Heart left ventricle (tissue), 16 donors: ENCODE data around the gene FAT1. TPM values are rescaled to one million over a fixed set of nuclear protein-coding genes. Genes with fewer than 3 reads are reported as not detected.
"Not testable (repeated sequence)": the region's sequence is repeated elsewhere in the genome, so short reads cannot be mapped to it uniquely, and the experiment has no call there.

Source experiments
- ATAC-seq, 4 donors: fragments of 200-7000 bp; cut with Tn5 transposase; one replicate each; pipeline ENCODE4 v1.9.1; 2020 to 2022; ENCODE audit warnings: moderate library complexity in 4 of 4, mild to moderate bottlenecking in 3 of 4, moderate number of reproducible peaks in 1 of 4
- DNase-seq, 5 donors: peaks; one replicate each; pipeline ENCODE4 v3.0.0-alpha.2; 2020
- H3K27ac ChIP-seq, 12 donors: fragments of 200-600 bp; sonication (generic) in 4 of 12; one replicate each; pipeline versions ENCODE4 v1.5.0 to v1.8.0; 2016 to 2022; ENCODE audit warnings: mild to moderate bottlenecking in 2 of 12
- H3K27me3 ChIP-seq, 9 donors: fragments of 200-600 bp; sonication (generic) in 2 of 9; one replicate each; pipeline versions ENCODE4 v1.5.1 to v1.8.0; 2016 to 2022; ENCODE audit warnings: mild to moderate bottlenecking in 3 of 9
- H3K36me3 ChIP-seq, 9 donors: fragments of 200-600 bp; sonication (generic) in 2 of 9; one replicate each; pipeline versions ENCODE4 v1.5.0 to v1.8.0; 2018 to 2022; ENCODE audit warnings: mild to moderate bottlenecking in 2 of 9
- H3K4me1 ChIP-seq, 12 donors: fragments of 200-600 bp; sonication (generic) in 4 of 12; one replicate each; pipeline versions ENCODE4 v1.5.0 to v1.8.0; 2016 to 2022; ENCODE audit warnings: mild to moderate bottlenecking in 3 of 12
- H3K4me3 ChIP-seq, 12 donors: fragments of 200-600 bp; sonication (generic) in 4 of 12; one replicate each; pipeline versions ENCODE4 v1.5.0 to v1.8.0; 2017 to 2022; ENCODE audit warnings: mild to moderate bottlenecking in 9 of 12, moderate library complexity in 4 of 12
- H3K9me3 ChIP-seq, 12 donors: fragments of 200-600 bp; sonication (generic) in 4 of 12; one replicate each; pipeline versions ENCODE4 v1.5.0 to v1.8.0; 2016 to 2022; ENCODE audit warnings: mild to moderate bottlenecking in 1 of 12
- POLR2A ChIP-seq, 2 donors: fragments of 450-650 bp; IDR thresholded peaks; one replicate each; pipeline ENCODE4 v1.6.1; 2017; ENCODE audit warnings: antibody characterized with exemption in 2 of 2, mild to moderate bottlenecking in 2 of 2, moderate library complexity in 2 of 2
- WGBS, 4 donors: extraction: QIAGEN DNeasy Blood & Tissue Kit in 2 of 4; methylation state at CpG; one replicate each; pipeline versions ENCODE4 v1.1.5 to v1.1.7; 2013 to 2018; 5-methylcytosine and 5-hydroxymethylcytosine counted together
- intact Hi-C, 10 donors: fragments of 100-400 bp; cut with DNase I; formaldehyde crosslinking; loops; one replicate each; pipeline versions ENCODE4 v1.11.1 to v1.14.2; 2022
- polyA plus RNA-seq, 2 donors: library from polyadenylated mRNA; stranded (reverse); fragments of 200-250 nt; gene quantifications; one replicate each; pipeline ENCODE4 v1.2.3, GENCODE V29; 2013
- total RNA-seq, 9 donors: library from RNA; depleted of rRNA in 2 of 9; stranded (reverse); fragments of >200 nt in 2 of 9; fragmentation: NEBNext Ultra II Directional in 3 of 9; extraction: Animal tissue kit (Norgen Biotek cat#: 25700) in 3 of 9; gene quantifications; one replicate each; pipeline versions ENCODE4 v1.1.0 to v1.2.4, GENCODE V29; 2016 to 2023
- TF ChIP-seq, protein P1 (sequence below), 12 donors: fragments of 200-600 bp; sonication (generic) in 4 of 12; IDR thresholded peaks; one replicate each; pipeline versions ENCODE4 v1.5.0 to v1.8.0; 2018 to 2022; ENCODE audit warnings: antibody characterized with exemption in 12 of 12, mild to moderate bottlenecking in 5 of 12
- donor health status: ischemic (EF 13 %, LVEDD 7.1; RV severe dilation, severe dysfunction).
- donor health status: healthy with polysubstance abuse.
- donor health status: DM: no; HTN: yes; CAD: no.
- donor health status: DM: no; HTN: no; CAD: no.
- donor health status: ischemic (EF 25% LVEDD 6.9; RV normal size, moderate dysfunction).
- donor health status: ischemic (EF 25% LVEDD 5.7; RV mildly dilated, moderate dysfunction).
- donor health status: healthy.
- donor health status: DM: yes; HTN: yes; CAD: no.
- donor health status: ischemic (EF 35%, LVEDD 5.7; RV mildly dilated, moderate dysfunction).
- donor health status: nonischemic (EF 11% LVEDD 7.7; RV severe dilation, severe dysfunction).
- donor health status: DM: yes; HTN: yes; CAD: no.
- donor health status: PGD.
- donor health status: ischemic (EF 29% LVEDD 5.4; RV normal size, mild dysfunction).
- donor health status: nonischemic (EF 23%, LVEDD 6.1; RV moderate dilation, normal function).

Gene FAT1
- total and polyA plus RNA-seq, 11 donors: 15.2 to 151 (median 65.9) TPM

DNA sequence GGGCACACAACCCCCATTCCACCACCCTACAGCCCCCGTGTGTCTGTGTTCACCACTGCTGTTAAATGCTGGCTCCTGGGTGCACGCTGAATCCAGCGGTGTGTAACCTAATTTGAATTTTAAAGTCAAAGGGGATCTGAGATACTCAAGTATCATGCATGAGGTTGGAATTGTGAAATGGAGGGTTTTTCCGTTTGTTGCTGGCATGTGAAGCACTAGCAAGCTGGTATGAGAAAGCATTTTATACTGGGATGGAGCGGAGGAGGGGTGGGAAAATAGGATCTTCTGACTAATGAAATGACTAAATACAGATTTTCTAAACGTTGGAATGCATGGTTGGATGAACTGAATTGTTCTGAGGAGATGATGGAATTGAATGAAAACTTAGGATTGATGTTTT is 36.9 kb upstream of the FAT1 start:
- no peaks in the 10 kb centered on the region for H3K4me1 ChIP-seq
- H3K9me3 ChIP-seq: peaks cover 0 to 7% (median 0%) of the 10 kb centered on the region in 12 donors
- H3K27ac ChIP-seq: no peak overlapping the region
- H3K27me3 ChIP-seq: no peaks in the 10 kb centered on the region
- H3K36me3 ChIP-seq: no peaks in the 10 kb centered on the region
- intact Hi-C loops: no loop called here
- 76 to 81% (median 79%) methylated on average over 6 of the region's 6 CpGs for WGBS, 4 donors
- DNase-seq: no peak
- no peak for ATAC-seq
- no peak for TF ChIP-seq POLR2A (IDR thresholded peaks at IDR 0.05)
- H3K4me3 ChIP-seq: no peak overlapping the region

DNA sequence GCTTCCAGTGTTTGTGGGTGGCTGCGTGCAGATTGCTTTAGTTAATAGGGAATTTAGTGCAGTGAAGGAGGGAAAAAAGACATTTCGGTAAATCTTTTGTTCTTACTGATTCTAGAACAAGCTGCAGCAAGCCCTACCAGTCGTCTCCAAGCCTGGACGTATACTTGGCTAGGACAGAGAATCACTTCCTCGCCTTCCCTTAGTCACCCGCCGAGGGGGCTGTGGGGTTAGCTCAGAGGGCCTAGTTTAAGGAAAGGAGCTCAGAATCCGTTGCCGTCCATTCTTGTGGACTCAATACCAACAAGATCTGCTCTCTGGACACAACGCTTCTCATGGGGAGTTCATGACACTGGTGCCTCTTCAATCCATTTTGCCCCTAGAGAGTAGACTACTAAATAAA is 36.3 kb upstream of the FAT1 start:
- no peak overlapping the region for H3K27ac ChIP-seq
- no peak for DNase-seq
- no peaks in the 10 kb centered on the region for H3K4me1 ChIP-seq
- no peaks in the 10 kb centered on the region for H3K27me3 ChIP-seq
- 88 to 93% (median 91%) methylated on average over 10 of the region's 10 CpGs for WGBS, 4 donors
- intact Hi-C loops: no loop called here
- no peak overlapping the region for H3K4me3 ChIP-seq
- ATAC-seq: no peak
- TF ChIP-seq, protein P1, sequence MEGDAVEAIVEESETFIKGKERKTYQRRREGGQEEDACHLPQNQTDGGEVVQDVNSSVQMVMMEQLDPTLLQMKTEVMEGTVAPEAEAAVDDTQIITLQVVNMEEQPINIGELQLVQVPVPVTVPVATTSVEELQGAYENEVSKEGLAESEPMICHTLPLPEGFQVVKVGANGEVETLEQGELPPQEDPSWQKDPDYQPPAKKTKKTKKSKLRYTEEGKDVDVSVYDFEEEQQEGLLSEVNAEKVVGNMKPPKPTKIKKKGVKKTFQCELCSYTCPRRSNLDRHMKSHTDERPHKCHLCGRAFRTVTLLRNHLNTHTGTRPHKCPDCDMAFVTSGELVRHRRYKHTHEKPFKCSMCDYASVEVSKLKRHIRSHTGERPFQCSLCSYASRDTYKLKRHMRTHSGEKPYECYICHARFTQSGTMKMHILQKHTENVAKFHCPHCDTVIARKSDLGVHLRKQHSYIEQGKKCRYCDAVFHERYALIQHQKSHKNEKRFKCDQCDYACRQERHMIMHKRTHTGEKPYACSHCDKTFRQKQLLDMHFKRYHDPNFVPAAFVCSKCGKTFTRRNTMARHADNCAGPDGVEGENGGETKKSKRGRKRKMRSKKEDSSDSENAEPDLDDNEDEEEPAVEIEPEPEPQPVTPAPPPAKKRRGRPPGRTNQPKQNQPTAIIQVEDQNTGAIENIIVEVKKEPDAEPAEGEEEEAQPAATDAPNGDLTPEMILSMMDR (IDR thresholded peaks at IDR 0.05): no peak
- TF ChIP-seq POLR2A (IDR thresholded peaks at IDR 0.05): no peak
- H3K9me3 ChIP-seq: peaks cover 0 to 7% (median 0%) of the 10 kb centered on the region in 12 donors
- no peaks in the 10 kb centered on the region for H3K36me3 ChIP-seq

DNA sequence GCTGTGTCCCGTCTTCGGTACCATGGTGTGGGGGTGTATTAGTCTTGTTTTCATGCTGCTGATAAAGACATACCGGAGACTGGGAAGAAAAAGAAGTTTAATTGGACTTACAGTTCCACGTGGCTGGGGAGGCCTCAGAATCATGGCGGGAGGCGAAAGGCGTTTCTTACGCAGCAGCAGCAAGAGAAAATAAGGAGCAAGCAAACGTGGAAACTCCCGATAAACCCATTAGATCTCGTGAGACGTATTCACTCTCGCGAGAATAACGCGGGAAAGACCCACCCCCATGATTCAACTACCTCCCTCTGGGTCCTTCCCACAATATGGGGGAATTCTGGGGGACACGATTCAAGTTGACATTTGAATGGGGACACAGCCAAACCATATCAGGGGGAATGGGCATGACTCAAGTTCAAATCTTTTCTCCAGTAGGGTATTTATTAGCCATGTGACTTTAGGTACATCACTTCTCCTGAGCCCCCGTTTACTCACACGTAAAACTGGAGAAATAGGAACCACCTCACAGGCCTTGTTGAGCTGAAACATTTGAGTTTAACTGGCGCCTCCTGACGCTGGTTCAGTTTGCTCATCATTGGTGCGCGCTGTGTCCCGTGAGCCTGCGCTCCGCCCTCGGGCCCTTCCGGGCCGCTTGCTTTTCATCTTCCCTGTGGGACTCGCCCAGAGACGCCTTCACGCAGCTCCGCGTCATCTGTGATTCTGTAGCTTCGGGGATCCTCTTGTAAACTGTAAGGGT is 35.5 kb upstream of the FAT1 start:
- ATAC-seq (no peak), DNase-seq (no peak)
- H3K36me3 ChIP-seq: no peaks in the 10 kb centered on the region
- no peaks in the 10 kb centered on the region for H3K27me3 ChIP-seq
- TF ChIP-seq POLR2A (IDR thresholded peaks at IDR 0.05): no peak
- TF ChIP-seq, protein P1 (IDR thresholded peaks at IDR 0.05): no peak
- intact Hi-C loops: no loop called here
- H3K9me3 ChIP-seq: peaks cover 0 to 7% (median 0%) of the 10 kb centered on the region in 12 donors
- H3K27ac ChIP-seq: no peak overlapping the region
- WGBS, 4 donors: 90 to 93% (median 92%) methylated on average over 35 of the region's 35 CpGs
- H3K4me3 ChIP-seq: no peak overlapping the region
- no peaks in the 10 kb centered on the region for H3K4me1 ChIP-seq

DNA sequence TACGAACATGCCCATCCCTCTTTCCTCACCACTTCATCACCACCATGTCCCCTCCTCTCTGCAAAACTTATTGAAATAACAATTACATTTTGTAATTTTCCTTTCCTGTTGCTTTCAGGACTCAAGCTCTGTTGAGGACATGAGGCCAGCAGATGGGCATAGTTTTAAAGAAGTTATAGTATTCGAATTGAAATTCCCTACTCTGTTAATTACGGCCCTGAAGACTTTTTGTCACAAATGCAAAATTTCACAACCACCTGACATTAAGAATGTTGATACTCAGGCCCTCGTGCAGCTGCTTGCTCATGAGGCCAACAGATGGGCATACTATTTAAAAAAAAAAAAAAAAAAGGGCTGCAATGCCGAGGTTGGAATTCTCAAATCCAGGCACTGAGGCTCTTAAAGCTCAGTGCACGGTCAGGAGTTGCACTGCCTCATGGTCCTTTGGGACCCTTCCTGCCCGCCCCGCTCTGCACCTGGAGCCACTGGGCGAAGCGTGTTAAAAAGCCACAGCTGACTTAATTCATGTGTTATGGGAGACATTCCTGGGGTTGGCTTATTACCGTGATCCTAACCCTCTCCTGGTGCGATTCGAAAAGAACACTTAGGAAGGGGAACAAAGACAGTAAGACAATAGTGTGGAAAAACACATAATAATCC is 34.2 kb upstream of the FAT1 start:
- no peak overlapping the region for H3K4me3 ChIP-seq
- H3K27me3 ChIP-seq: no peaks in the 10 kb centered on the region
- H3K4me1 ChIP-seq: no peaks in the 10 kb centered on the region
- no peaks in the 10 kb centered on the region for H3K36me3 ChIP-seq
- peaks cover 0 to 7% (median 0%) of the 10 kb centered on the region in 12 donors for H3K9me3 ChIP-seq
- DNase-seq (no peak), ATAC-seq (no peak)
- TF ChIP-seq, protein P1 (IDR thresholded peaks at IDR 0.05): no peak
- no peak for TF ChIP-seq POLR2A (IDR thresholded peaks at IDR 0.05)
- intact Hi-C loops: no loop called here
- H3K27ac ChIP-seq: no peak overlapping the region
- 78 to 86% (median 82%) methylated on average over 13 of the region's 13 CpGs for WGBS, 4 donors

DNA sequence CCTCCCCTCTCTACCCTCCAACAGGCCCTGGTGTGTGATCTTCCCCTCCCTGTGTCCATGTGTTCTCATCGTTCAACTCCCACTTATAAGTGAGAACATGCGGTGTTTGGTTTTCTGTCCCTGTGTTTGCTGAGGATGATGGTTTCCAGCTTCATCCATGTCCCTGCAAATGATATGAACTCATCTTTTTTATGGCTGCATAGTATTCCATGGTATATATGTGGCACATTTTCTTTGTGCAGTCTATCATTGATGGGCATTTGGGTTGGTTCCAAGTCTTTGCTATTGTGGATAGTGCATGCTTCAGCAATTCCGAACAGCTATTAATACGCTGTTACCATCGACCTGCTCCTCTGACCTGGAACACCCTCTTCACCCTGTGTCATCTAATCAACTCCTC is 32.9 kb upstream of the FAT1 start:
- intact Hi-C loops, H3K4me3 ChIP-seq, H3K27ac ChIP-seq, H3K4me1 ChIP-seq, H3K27me3 ChIP-seq, H3K36me3 ChIP-seq, H3K9me3 ChIP-seq, DNase-seq, ATAC-seq: not testable (repeated sequence)
- WGBS, 4 donors: 94 to 99% (median 96%) methylated on average over 5 of the region's 5 CpGs
